GM18520 (cell line): ENCODE results near the gene IL24.

ENCODE experiments used
- ATAC-seq: cut with Tn5 transposase; IDR thresholded peaks from one replicate; pipeline ENCODE4 v1.9.1; 2021; ENCODE audit not compliant: unreplicated experiment

Gene IL24

GRCh38 chr1:206949641-206950040, 52.4 kb downstream of the IL24 start:
- no peak for ATAC-seq

GRCh38 chr1:206951318-206952100, 54.3 kb downstream of the IL24 start:
- no peak for ATAC-seq

GRCh38 chr1:206952171-206952570, 54.9 kb downstream of the IL24 start:
- ATAC-seq, result no peak

- no peak for ATAC-seq
Observed at GRCh38 chr1:206953126-206953525, 55.9 kb downstream of the IL24 start.

GRCh38 chr1:206953626-206954025, 56.4 kb downstream of the IL24 start:
- ATAC-seq, result no peak
